ENCODE data around the gene CFAP77.
A peak's percentile ranks its signal among the peaks of the same experiment; 100 is the strongest.

GRCh38 chr9:132412089-132412488, 2.1 kb downstream of the CFAP77 start:
- TF ChIP-seq, protein P1, sequence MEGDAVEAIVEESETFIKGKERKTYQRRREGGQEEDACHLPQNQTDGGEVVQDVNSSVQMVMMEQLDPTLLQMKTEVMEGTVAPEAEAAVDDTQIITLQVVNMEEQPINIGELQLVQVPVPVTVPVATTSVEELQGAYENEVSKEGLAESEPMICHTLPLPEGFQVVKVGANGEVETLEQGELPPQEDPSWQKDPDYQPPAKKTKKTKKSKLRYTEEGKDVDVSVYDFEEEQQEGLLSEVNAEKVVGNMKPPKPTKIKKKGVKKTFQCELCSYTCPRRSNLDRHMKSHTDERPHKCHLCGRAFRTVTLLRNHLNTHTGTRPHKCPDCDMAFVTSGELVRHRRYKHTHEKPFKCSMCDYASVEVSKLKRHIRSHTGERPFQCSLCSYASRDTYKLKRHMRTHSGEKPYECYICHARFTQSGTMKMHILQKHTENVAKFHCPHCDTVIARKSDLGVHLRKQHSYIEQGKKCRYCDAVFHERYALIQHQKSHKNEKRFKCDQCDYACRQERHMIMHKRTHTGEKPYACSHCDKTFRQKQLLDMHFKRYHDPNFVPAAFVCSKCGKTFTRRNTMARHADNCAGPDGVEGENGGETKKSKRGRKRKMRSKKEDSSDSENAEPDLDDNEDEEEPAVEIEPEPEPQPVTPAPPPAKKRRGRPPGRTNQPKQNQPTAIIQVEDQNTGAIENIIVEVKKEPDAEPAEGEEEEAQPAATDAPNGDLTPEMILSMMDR (IDR thresholded peaks at IDR 0.05; ENCODE audit: poor library complexity, severe bottlenecking): peak; percentile 69
- TF ChIP-seq EZH2 (IDR thresholded peaks at IDR 0.05; ENCODE audit: borderline replicate concordance, insufficient read depth, low read length, poor library complexity, severe bottlenecking) (no peak), RAD21 (conservative IDR thresholded peaks at IDR 0.05) (peak; percentile 69)
